GM18502 (cell line): ENCODE measurements around the gene RASA3.
A peak's percentile ranks its signal among the peaks of the same experiment; 100 is the strongest.

Experiments used
- ATAC-seq: cut with Tn5 transposase; IDR thresholded peaks from one replicate; pipeline ENCODE4 v1.9.1; 2021; ENCODE audit warnings: mild to moderate bottlenecking; ENCODE audit not compliant: unreplicated experiment, poor library complexity

Gene RASA3

GRCh38 chr13:113965383-113965874, 167.0 kb downstream of the RASA3 start:
- no peak for ATAC-seq

GRCh38 chr13:113964251-113964995, 168.0 kb downstream of the RASA3 start:
- ATAC-seq, result no peak

DNA sequence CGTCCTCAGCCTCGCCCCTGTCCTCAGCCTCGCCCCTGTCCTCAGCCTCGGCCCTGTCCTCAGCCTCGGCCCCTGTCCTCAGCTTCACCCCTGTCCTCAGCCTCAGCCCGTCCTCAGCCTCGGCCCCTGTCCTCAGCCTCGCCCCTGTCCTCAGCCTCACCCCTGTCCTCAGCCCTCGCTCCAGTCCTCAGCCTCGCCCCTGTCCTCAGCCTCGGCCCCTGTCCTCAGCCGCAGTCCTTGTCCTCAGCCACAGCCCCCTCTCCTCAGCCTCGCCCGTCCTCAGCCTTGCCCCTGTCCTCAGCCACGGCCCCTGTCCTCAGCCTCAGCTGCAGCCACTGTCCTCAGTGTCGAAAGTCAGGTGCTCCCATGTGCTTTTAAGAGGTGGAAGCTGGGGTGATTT, 169.0 kb downstream of the RASA3 start:
- ATAC-seq, result no peak

DNA sequence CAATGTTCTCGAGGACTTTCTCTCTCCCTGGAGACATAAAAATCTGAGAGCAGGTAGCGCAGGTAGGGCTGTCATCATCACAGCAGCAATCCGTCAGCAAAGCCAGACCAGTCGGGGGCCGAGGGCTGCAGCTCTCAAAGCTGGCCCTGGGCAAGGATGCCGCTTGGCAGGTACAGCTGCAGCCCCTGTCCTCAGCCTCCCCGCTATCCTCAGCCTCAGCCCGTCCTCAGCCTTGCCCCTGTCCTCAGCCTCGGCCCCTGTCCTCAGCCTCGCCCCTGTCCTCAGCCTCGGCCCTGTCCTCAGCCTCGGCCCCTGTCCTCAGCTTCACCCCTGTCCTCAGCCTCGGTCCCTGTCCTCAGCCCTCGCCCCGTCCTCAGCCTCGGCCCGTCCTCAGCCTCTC, 169.4 kb downstream of the RASA3 start:
- no peak for ATAC-seq

GRCh38 chr13:113962386-113962785, 170.0 kb downstream of the RASA3 start:
- no peak for ATAC-seq

DNA sequence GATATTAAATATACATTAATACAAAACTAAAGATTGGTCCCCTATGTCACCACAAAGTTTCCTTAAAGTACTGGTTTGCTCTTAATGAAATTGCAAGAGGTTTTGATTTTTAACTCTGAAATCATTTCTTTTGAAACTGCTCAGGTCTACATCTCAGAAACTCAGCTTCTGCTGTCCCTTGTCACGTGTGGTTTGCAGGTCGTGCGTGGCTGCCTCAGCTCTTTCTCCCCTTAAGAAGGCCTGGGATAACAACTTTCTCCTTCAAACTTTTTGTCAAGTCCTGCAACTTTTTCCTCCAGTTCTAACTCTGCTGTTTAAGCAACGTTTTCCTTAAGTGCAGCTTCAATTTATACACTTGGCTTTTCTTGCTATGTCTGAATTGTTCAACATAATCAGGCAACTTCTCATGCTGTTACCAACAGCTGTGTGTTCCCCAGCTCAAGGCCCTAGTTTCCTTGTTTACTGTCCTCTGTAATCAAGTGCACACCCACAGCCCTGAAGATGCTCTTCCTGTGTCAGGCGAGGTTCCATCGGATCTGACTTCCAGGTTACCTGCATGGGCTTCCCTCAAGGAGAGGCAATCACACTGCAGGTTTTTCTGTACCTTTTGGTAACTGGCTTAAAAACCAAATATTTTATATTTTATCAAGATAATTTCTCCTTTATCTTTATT, 172.0 kb downstream of the RASA3 start:
- ATAC-seq, result no peak

- no peak for ATAC-seq
These were observed 173.2 kb downstream of the RASA3 start for GRCh38 chr13:113959198-113959597.

DNA sequence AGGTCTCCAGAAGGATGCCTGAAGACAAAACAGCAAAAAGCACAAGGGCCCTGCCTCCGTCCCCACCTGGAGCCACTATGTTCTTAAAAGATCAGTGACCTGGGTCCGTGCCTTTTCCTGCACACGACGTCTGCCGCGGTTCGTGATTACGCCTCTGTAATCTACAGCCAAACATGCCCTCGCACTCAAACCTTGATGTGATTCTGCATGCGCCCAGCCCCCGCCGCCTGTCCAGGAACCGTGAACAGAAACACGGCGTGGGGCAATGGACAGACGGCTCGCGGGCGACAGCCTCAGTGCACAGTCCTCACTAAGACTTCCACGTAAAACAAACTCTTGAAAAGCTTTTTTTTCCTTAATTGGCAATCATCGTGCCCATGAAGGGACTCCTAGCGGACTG, 174.1 kb downstream of the RASA3 start:
- no peak for ATAC-seq

DNA sequence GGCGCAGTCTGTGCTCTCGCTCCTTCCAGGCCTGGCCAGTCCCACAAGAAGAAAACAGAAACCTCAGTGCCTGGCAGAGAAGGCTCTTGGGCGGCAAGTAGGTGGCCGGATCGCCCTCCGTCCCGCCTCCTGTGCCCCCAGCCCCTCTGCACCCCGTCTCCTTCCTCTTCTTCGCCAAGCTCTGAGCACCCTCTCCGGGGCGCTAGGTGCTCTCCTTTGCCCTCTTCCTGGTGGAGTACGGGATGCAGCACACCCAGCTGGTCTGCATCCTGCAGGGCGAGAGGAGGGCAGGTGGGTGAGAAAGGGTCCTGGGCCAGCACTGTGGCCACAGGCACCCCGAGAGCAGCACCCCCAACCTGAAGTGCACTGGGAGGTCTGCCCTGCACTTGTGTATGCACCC, 175.9 kb downstream of the RASA3 start:
- no peak for ATAC-seq

DNA sequence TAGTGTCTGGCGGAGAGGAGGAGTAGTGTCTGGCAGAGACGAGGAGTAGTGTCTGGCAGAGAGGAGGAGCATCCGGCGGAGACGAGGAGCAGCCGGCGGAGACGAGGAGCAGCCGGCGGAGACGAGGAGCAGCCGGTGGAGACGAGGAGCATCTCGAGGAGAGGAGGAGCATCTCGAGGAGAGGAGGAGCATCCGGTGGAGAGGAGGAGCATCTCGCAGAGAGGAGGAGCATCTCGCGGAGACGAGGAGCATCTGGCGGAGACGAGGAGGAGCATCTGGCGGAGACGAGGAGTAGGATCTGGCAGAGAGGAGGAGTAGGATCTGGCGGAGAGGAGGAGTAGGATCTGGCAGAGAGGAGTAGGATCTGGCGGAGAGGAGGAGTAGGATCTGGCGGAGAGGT, 176.7 kb downstream of the RASA3 start:
- no peak for ATAC-seq

DNA sequence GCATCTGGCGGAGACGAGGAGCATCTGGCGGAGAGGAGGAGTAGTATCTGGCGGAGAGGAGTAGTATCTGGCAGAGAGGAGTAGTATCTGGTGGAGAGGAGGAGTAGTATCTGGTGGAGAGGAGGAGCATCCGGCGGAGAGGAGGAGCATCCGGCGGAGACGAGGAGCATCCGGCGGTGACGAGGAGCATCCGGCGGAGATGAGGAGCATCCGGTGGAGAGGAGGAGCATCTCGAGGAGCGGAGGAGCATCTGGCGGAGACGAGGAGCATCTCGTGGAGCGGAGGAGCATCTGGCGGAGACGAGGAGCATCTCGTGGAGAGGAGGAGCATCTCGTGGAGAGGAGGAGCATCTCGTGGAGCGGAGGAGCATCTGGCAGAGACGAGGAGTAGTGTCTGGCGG, 177.2 kb downstream of the RASA3 start:
- ATAC-seq, result no peak

DNA sequence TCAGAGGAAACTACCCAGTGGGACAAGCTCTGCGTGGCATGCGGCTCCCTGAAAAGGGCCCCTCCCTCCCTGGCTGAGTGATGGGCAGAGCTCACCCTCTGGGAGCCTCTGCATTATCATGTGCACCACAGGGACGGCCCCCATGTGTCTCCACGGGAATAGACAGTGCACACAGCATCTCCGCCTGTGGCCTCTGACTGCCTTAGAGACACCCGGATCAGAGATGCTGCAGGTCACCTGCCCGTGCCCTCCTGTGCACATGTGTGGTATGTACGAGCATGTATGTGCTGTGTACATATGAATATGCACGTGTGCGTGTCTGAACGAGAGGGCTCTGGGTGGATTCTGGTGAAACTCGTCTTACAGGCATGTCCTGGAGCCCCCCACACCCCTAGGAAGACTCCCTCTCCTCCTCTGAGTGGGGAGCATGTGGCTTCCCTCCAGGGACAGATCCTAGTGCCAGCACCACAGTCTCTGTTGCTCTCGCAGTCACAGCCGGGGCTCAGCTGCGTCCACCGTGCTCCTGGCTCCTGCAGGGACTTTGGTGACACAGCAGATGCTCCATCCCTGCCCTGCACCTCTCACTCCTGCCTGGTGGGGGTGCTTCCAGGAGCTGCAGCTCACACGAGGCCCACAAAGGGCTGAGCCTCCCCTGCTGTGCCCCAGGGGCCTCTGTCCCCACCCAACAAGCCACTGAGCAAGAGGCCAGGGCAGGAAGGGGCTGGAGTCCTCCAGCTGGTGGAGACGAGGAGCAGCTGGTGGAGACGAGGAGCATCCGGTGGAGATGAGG, 178.2 kb downstream of the RASA3 start:
- ATAC-seq, result no peak

GRCh38 chr13:113953561-113953960, 178.9 kb downstream of the RASA3 start:
- ATAC-seq, result no peak

- no peak for ATAC-seq
These were observed 179.4 kb downstream of the RASA3 start for GRCh38 chr13:113952983-113953520.

GRCh38 chr13:113952151-113952982, 180.1 kb downstream of the RASA3 start:
- ATAC-seq, result no peak

DNA sequence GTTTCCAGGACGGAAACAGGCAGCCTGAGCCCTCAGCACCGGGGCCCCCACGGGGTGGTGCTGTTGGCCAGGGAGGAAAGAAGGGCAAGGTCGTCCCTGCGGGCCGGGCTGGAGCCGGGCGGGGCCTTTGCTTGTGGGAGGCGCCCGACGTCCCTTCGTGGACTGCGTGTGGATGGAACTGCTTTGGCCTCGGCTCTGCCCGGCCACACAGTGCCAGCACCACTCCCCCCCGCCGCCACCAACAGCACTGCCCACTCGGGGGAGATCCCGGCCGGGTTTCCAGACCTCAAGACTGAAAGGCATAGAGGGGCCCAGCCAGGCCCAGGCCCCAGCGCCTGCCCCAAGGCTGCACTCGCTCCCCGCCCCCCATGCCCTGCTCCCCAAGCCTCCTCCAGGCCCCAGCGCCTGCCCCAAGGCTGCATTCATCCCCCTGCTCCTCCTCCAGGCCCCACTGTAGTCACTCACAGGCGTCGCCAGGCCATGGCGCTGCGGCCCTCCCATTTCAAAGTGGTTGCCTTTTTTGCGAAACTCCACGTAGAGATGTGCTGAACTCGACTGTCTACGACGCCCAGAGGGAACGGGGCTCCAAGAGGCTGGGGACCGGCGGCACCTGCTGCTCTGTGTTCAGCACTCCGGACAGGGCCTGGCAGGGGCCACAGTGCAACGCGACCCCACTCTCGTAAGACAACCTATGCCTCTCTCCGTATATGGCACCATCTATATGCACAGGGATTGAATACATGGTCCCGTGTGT, 181.0 kb downstream of the RASA3 start:
- peak; percentile 89 for ATAC-seq

- peak; percentile 47 for ATAC-seq
These were observed 181.8 kb downstream of the RASA3 start for GRCh38 chr13:113950451-113951245.

- ATAC-seq, result no peak
These were observed 182.9 kb downstream of the RASA3 start for GRCh38 chr13:113949546-113949945.
